ELF-1 (cell line): Measurements from ENCODE around the gene SLC4A1AP.

ENCODE experiments used
- DNase-seq: peaks from one replicate; pipeline ENCODE4 v3.0.0-alpha.2; 2016; ENCODE audit warnings: low read depth, low spot score

The SLC4A1AP gene

GRCh38 chr2:27741673-27742072, 78.0 kb downstream of the SLC4A1AP start:
- no peak for DNase-seq

- no peak for DNase-seq
Measured at GRCh38 chr2:27742571-27742970, 78.9 kb downstream of the SLC4A1AP start.
